Hepatocyte (in vitro differentiated cells): ENCODE measurements around the gene TRIM14.

Experiments
- CTCF ChIP-seq: fragments of 200-600 bp; sonication (generic); IDR thresholded peaks from 2 replicates; pipeline ENCODE4 v1.5.1; 2016; ENCODE audit warnings: antibody characterized with exemption, mild to moderate bottlenecking; ENCODE audit not compliant: poor library complexity
- EZH2 ChIP-seq: fragments of 200-600 bp; sonication (generic); IDR thresholded peaks from 2 replicates; pipeline ENCODE4 v1.6.1; 2016; ENCODE audit warnings: antibody characterized with exemption, mild to moderate bottlenecking, borderline replicate concordance
- EZH2phosphoT487 ChIP-seq: fragments of 200-600 bp; sonication (generic); IDR thresholded peaks from one replicate; pipeline ENCODE4 v1.6.1; 2018; ENCODE audit warnings: antibody characterized with exemption, mild to moderate bottlenecking, low read depth, moderate library complexity; ENCODE audit not compliant: unreplicated experiment, severe bottlenecking

DNA sequence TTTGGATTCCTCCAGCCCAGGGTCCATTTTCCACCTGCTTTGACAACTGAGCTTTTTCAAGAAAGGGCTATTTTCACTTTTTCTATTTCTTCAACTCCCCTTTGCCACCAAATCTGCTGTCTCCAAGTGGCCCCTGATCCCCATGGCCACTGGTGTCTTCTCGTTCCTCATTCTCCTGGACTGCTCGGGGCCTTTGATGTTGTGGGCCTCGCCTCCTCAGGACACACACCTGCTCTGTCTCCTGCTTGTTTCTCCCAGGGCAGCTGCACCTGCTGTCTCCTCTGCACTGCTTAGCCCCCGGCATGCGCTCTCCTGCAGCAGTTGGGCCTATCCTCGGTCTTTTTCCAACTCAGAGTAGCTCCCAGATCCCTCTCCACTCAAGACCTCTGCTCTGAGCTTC, 78.8 kb downstream of the TRIM14 start:
- no peak for TF ChIP-seq CTCF
- TF ChIP-seq EZH2phosphoT487: no peak
- no peak for TF ChIP-seq EZH2
